Endothelial cell of umbilical vein (primary cell): ENCODE results near the gene TIMP4. TPM values are rescaled to one million over a fixed set of nuclear protein-coding genes. Genes with fewer than 3 reads are reported as not detected.

Experiments used
- BruUV-seq: library from RNA; stranded (reverse); fragments of 400-500 nt; replicated peaks from 2 replicates; lab custom pipeline; 2021; lab: Mats Ljungman, UMichigan
- CTCF ChIA-PET: fragments of 300-600, 350-600 bp; sonication (Branson Sonifier 250); formaldehyde crosslinking; loops from one replicate; lab custom pipeline; 2021; ENCODE audit warnings: antibody characterized with exemption, inconsistent platforms; lab: Charles Lee
- POLR2A ChIA-PET: fragments of 300-600, 350-600 bp; sonication (Branson Sonifier 250); formaldehyde crosslinking; loops from one replicate; lab custom pipeline; 2021; ENCODE audit warnings: antibody characterized with exemption, inconsistent platforms; lab: Charles Lee
- DNase-seq: peaks from one replicate; pipeline ENCODE4 v3.0.0-alpha.2; 2011; ENCODE audit warnings: low read depth, low spot score
- FAIRE-seq: peaks from 2 replicates; lab custom pipeline; 2011; peaks lifted over from hg19 to GRCh38; lab: Jason Lieb, UNC
- H2AFZ ChIP-seq: 2 replicates; pipeline ENCODE4 v1.6.0; 2012; ENCODE audit warnings: low read depth, low read length, control low read depth, inconsistent platforms
- H3K27ac ChIP-seq: 2 replicates; pipeline ENCODE4 v1.5.1; 2011; ENCODE audit warnings: low read depth, mild to moderate bottlenecking, control low read depth, low read length, moderate library complexity; ENCODE audit not compliant: insufficient read depth
- H3K27me3 ChIP-seq, 2 experiments: 2 replicates each; pipeline versions ENCODE4 v1.6.0 to v1.6.1; 2011; ENCODE audit warnings: low read length in 2 of 2, mixed read lengths in 1 of 2; ENCODE audit not compliant: control insufficient read depth in 2 of 2, insufficient read depth in 2 of 2
- H3K36me3 ChIP-seq, 2 experiments: 2 replicates in 1 of 2; 3 replicates in 1 of 2; pipeline ENCODE4 v1.5.1; 2011; ENCODE audit warnings: low read length in 2 of 2, mild to moderate bottlenecking in 1 of 2, moderate library complexity in 1 of 2; ENCODE audit not compliant: control insufficient read depth in 2 of 2, insufficient read depth in 2 of 2; ENCODE audit errors: extremely low read depth in 1 of 2
- H3K4me1 ChIP-seq: 3 replicates; pipeline ENCODE4 v1.5.1; 2011; ENCODE audit warnings: mild to moderate bottlenecking, low read length; ENCODE audit not compliant: control insufficient read depth, insufficient read depth; ENCODE audit errors: extremely low read depth
- H3K4me2 ChIP-seq: 2 replicates; pipeline ENCODE4 v1.6.1; 2011; ENCODE audit warnings: low read length, control low read depth, mixed read lengths; ENCODE audit not compliant: insufficient read depth
- H3K4me3 ChIP-seq, 3 experiments: fragments of 200-600 bp in 1 of 3; sonication (generic), shearing (Covaris generic) in 1 of 3; replicated peaks in 1 of 3; 2 replicates each; pipeline ENCODE4 v1.5.1; 2011 to 2016; ENCODE audit warnings: control low read depth in 3 of 3, low read length in 3 of 3, mild to moderate bottlenecking in 2 of 3, inconsistent platforms in 1 of 3, low read depth in 1 of 3, moderate library complexity in 1 of 3; ENCODE audit not compliant: insufficient read depth in 1 of 3
- H3K79me2 ChIP-seq: 2 replicates; pipeline ENCODE4 v1.6.0; 2012; ENCODE audit warnings: low read length, inconsistent platforms; ENCODE audit not compliant: control insufficient read depth, insufficient read depth
- H3K9ac ChIP-seq: replicated peaks from 2 replicates; pipeline ENCODE3; 2011; ENCODE audit warnings: low read length, control low read depth; ENCODE audit not compliant: insufficient read depth; ENCODE audit errors: extremely low read depth
- H3K9me1 ChIP-seq: replicated peaks from 3 replicates; pipeline ENCODE4 v1.6.0; 2011; ENCODE audit warnings: mild to moderate bottlenecking, low read length; ENCODE audit not compliant: control insufficient read depth, insufficient read depth; ENCODE audit errors: extremely low read depth
- H3K9me3 ChIP-seq: replicated peaks from 2 replicates; pipeline ENCODE4 v1.5.1; 2012; ENCODE audit warnings: low read length, inconsistent platforms; ENCODE audit not compliant: control insufficient read depth, insufficient read depth
- H4K20me1 ChIP-seq: replicated peaks from 2 replicates; pipeline ENCODE3; 2011; ENCODE audit warnings: mild to moderate bottlenecking, low read length; ENCODE audit not compliant: control insufficient read depth, insufficient read depth; ENCODE audit errors: extremely low read depth
- EZH2 ChIP-seq: IDR thresholded peaks from 2 replicates; pipeline ENCODE4 v1.6.1; 2012; ENCODE audit warnings: borderline replicate concordance, low read depth, mild to moderate bottlenecking, moderate library complexity, low read length, inconsistent platforms; ENCODE audit not compliant: severe bottlenecking
- FOS ChIP-seq: IDR thresholded peaks from 2 replicates; pipeline ENCODE4 v1.6.1; 2011; ENCODE audit warnings: mild to moderate bottlenecking, low read length, moderate library complexity, borderline replicate concordance; ENCODE audit not compliant: insufficient read depth
- GATA2 ChIP-seq: IDR thresholded peaks from 2 replicates; pipeline ENCODE4 v1.7.0; 2011; ENCODE audit warnings: low read depth, mild to moderate bottlenecking, moderate library complexity, mixed read lengths, low read length; ENCODE audit not compliant: insufficient read length, insufficient read depth
- JUN ChIP-seq: IDR thresholded peaks from 2 replicates; pipeline ENCODE4 v1.6.1; 2011; ENCODE audit warnings: borderline replicate concordance, low read depth; ENCODE audit not compliant: insufficient read length, insufficient read depth
- MYC ChIP-seq: IDR thresholded peaks from one replicate; pipeline ENCODE4 v1.6.1; 2011; ENCODE audit warnings: mild to moderate bottlenecking, low read depth, low read length
- POLR2A ChIP-seq: IDR thresholded peaks from 2 replicates; pipeline ENCODE4 v1.6.1; 2012; ENCODE audit warnings: low read depth, mild to moderate bottlenecking, control low read depth, low read length
- POLR2AphosphoS5 ChIP-seq: IDR thresholded peaks from 2 replicates; pipeline ENCODE4 v1.6.1; 2012; ENCODE audit warnings: low read depth, mild to moderate bottlenecking, control low read depth, low read length, moderate library complexity; ENCODE audit not compliant: insufficient read depth
- dilution Hi-C: fragments of 300-500 bp; cut with MboI; formaldehyde crosslinking; loops from one replicate; pipeline ENCODE4 v1.15.0; 2019; ENCODE audit warnings: low sequenced_read_pairs; ENCODE audit not compliant: extremely low pct_ligation_motif_present
- intact Hi-C: fragments of 100-400 bp; cut with micrococcal nuclease; formaldehyde crosslinking; loops from one replicate; pipeline ENCODE4 v1.10.0; 2022
- polyA plus RNA-seq, 4 experiments: library from polyadenylated mRNA; depleted of rRNA in 3 of 4; stranded (reverse) in 3 of 4; unstranded in 1 of 4; fragments of >200 nt; gene quantifications; 2 replicates each; pipeline versions ENCODE4 v1.2.1 to v1.2.3, GENCODE V29; 2011 to 2012; ENCODE audit warnings: missing spikeins in 1 of 4
- total RNA-seq: library from RNA; stranded (reverse); gene quantifications from 2 replicates; pipeline ENCODE4 v1.2.3, GENCODE V29; 2021
- TF ChIP-seq, protein P1 (sequence below): IDR thresholded peaks from 2 replicates; pipeline ENCODE4 v1.6.1; 2011; ENCODE audit not compliant: insufficient read depth, insufficient read length
- TF ChIP-seq, protein P2 (sequence below), 2 donors: IDR thresholded peaks; 1 replicate in 1 of 2; 2 replicates in 1 of 2; pipeline ENCODE4 v1.5.1; 2011; ENCODE audit warnings: low read length in 2 of 2, mild to moderate bottlenecking in 2 of 2, moderate library complexity in 2 of 2, control low read depth in 1 of 2, inconsistent platforms in 1 of 2, low read depth in 1 of 2; ENCODE audit not compliant: insufficient read depth in 1 of 2; ENCODE audit errors: extremely low read depth in 1 of 2

The TIMP4 gene
- total and polyA plus RNA-seq, 2 donors (not counting 3 experiments of a cell fraction or from before 2014, with no cell fraction given): 0.07 to 0.40 TPM

DNA sequence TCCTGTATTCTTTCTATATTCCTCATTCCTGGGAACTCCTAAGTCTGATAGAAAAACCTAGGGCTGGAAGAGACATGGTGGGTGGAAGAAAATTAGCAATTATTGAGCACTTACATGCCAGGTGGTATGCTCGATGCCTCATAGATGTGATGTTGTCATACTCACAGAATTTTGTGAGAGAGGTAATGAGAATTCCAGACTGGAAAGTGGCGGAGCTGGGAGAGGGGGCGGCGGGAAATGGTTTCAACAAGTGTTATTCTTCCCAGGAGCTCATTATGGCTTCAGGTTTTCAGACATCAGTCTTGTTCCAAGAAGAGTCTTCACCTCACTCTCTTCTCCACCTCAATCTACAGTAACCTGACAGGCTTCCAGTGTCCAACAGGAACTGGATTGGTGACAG, 16.2 kb downstream of the TIMP4 start:
- FAIRE-seq: no peak
- POLR2A ChIA-PET: no interaction called here

DNA sequence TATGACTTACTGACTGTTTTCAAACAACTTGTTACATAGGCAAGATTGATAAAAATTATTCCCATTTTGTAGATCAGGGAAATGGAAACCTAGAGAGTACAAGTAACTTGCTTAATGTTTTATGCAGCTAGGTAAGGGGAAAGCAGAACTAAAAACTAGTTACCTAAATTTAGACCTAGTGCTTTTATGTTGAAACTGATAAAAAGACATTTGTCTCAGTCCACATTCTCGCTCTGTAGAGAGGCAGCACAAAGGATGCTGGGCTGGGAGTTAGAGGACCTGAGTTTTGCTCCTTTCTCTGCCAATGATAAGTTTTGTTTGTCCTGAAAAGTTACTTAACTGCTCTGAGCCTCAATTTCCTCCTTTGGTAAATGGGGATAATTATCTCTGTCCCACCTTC, 17.4 kb downstream of the TIMP4 start:
- POLR2A ChIA-PET: no interaction called here
- Histone ChIP-seq H3K9ac (no peak overlapping the region), H3K79me2 (no peaks in the 10 kb centered on the region), H3K9me1 (no peaks in the 10 kb centered on the region), H3K27me3 (peaks cover 5 to 8% of the 10 kb centered on the region in 2 experiments), H3K4me2 (no peak overlapping the region), H3K9me3 (no peaks in the 10 kb centered on the region), H4K20me1 (no peaks in the 10 kb centered on the region), H3K36me3 (no peaks in the 10 kb centered on the region), H3K27ac (no peak overlapping the region), H3K4me1 (no peaks in the 10 kb centered on the region), H2AFZ (no peak overlapping the region), H3K4me3 (no peak overlapping the region)
- CTCF ChIA-PET: interaction anchor here (1.8 to 4.6 kb wide), 3 partner anchors 16 to 338 kb away, joined by 5 to 37 read pairs (median 29); no protein-coding TSS in a partner anchor
- TF ChIP-seq FOS (no peak), POLR2AphosphoS5 (no peak), MYC (no peak), EZH2 (no peak), POLR2A (no peak), GATA2 (no peak), JUN (no peak)
- TF ChIP-seq, protein P1, sequence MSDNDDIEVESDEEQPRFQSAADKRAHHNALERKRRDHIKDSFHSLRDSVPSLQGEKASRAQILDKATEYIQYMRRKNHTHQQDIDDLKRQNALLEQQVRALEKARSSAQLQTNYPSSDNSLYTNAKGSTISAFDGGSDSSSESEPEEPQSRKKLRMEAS: no peak
- TF ChIP-seq, protein P2, sequence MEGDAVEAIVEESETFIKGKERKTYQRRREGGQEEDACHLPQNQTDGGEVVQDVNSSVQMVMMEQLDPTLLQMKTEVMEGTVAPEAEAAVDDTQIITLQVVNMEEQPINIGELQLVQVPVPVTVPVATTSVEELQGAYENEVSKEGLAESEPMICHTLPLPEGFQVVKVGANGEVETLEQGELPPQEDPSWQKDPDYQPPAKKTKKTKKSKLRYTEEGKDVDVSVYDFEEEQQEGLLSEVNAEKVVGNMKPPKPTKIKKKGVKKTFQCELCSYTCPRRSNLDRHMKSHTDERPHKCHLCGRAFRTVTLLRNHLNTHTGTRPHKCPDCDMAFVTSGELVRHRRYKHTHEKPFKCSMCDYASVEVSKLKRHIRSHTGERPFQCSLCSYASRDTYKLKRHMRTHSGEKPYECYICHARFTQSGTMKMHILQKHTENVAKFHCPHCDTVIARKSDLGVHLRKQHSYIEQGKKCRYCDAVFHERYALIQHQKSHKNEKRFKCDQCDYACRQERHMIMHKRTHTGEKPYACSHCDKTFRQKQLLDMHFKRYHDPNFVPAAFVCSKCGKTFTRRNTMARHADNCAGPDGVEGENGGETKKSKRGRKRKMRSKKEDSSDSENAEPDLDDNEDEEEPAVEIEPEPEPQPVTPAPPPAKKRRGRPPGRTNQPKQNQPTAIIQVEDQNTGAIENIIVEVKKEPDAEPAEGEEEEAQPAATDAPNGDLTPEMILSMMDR (IDR thresholded peaks at IDR 0.05; ENCODE audit: extremely low read depth in 1 of 2, insufficient read depth in 1 of 2, low read depth in 1 of 2, low read length in 2 of 2): no peak
- DNase-seq (no peak), FAIRE-seq (no peak)
- dilution Hi-C loops (loop anchor here (10.0 kb wide), 1 partner anchor 323 kb away; no protein-coding TSS in a partner anchor), intact Hi-C loops (no loop called here)
- BruUV-seq: no TSS peak

More for the DNA sequence above, 16.2 kb downstream of the TIMP4 start:
- BruUV-seq: no TSS peak
- dilution Hi-C loops: loop anchor here (10.0 kb wide), 1 partner anchor 322 kb away; no protein-coding TSS in a partner anchor
- intact Hi-C loops: no loop called here
- Histone ChIP-seq H3K9ac (no peak overlapping the region), H3K79me2 (no peaks in the 10 kb centered on the region), H3K36me3 (no peaks in the 10 kb centered on the region), H3K27ac (no peak overlapping the region), H3K4me2 (no peak overlapping the region), H3K27me3 (peaks cover 5 to 8% of the 10 kb centered on the region in 2 experiments), H3K4me3 (no peak overlapping the region), H3K9me3 (no peaks in the 10 kb centered on the region), H3K4me1 (no peaks in the 10 kb centered on the region), H3K9me1 (no peaks in the 10 kb centered on the region), H2AFZ (no peak overlapping the region), H4K20me1 (no peaks in the 10 kb centered on the region)
- CTCF ChIA-PET: interaction anchor here (0.9 to 4.6 kb wide), 4 partner anchors 17 to 337 kb away, joined by 3 to 37 read pairs (median 17); no protein-coding TSS in a partner anchor
- TF ChIP-seq GATA2 (no peak), POLR2AphosphoS5 (no peak), MYC (no peak), POLR2A (no peak)
- DNase-seq: no peak
